H1 (cell line): Measurements from ENCODE around the gene PTPN7. TPM values are rescaled to one million over a fixed set of nuclear protein-coding genes. Genes with fewer than 3 reads are reported as not detected.
A peak's percentile ranks its signal among the peaks of the same experiment; 100 is the strongest.

Experiments
- CTCF ChIA-PET: fragments of 300-600 bp; sonication (Branson Sonifier 250); formaldehyde crosslinking; loops from one replicate; lab custom pipeline; 2021; ENCODE audit not compliant: partially characterized antibody; lab: Charles Lee
- POLR2A ChIA-PET: fragments of 300-600 bp; sonication (Branson Sonifier 250); formaldehyde crosslinking; loops from one replicate; lab custom pipeline; 2021; ENCODE audit warnings: inconsistent platforms; ENCODE audit not compliant: partially characterized antibody; lab: Charles Lee
- DNase-seq, 2 experiments: peaks; one replicate each; pipeline versions ENCODE4 v3.0.0 to v3.0.0-alpha.2; 2010 to 2022; ENCODE audit warnings: low spot score in 2 of 2, low read depth in 1 of 2, mixed read lengths in 1 of 2
- FAIRE-seq: peaks from 2 replicates; lab custom pipeline; 2011; peaks lifted over from hg19 to GRCh38; lab: Jason Lieb, UNC
- H2AFZ ChIP-seq: 2 replicates; pipeline ENCODE4 v1.8.1; 2012; ENCODE audit warnings: low read length, inconsistent platforms
- H2AK5ac ChIP-seq: 2 replicates; pipeline ENCODE4 v1.6.1; 2013; ENCODE audit warnings: low read depth, low read length
- H2BK120ac ChIP-seq: replicated peaks from 2 replicates; pipeline ENCODE3; 2013; ENCODE audit warnings: low read depth, low read length, inconsistent platforms
- H2BK12ac ChIP-seq: 2 replicates; pipeline ENCODE4 v1.6.1; 2013; ENCODE audit warnings: low read depth, low read length
- H2BK15ac ChIP-seq: 2 replicates; pipeline ENCODE4 v1.6.1; 2013; ENCODE audit warnings: low read length
- H2BK20ac ChIP-seq: 2 replicates; pipeline ENCODE4 v1.6.1; 2013; ENCODE audit warnings: low read length
- H2BK5ac ChIP-seq: 2 replicates; pipeline ENCODE4 v1.6.1; 2013; ENCODE audit warnings: low read depth, low read length
- H3K14ac ChIP-seq: 2 replicates; pipeline ENCODE4 v1.6.1; 2013; ENCODE audit warnings: inconsistent platforms; ENCODE audit not compliant: insufficient read length
- H3K18ac ChIP-seq: 2 replicates; pipeline ENCODE4 v1.6.1; 2013; ENCODE audit warnings: low read length; ENCODE audit errors: extremely low read depth
- H3K23ac ChIP-seq: 2 replicates; pipeline ENCODE4 v1.6.1; 2013; ENCODE audit warnings: inconsistent platforms; ENCODE audit not compliant: insufficient read length
- H3K23me2 ChIP-seq: 2 replicates; pipeline ENCODE4 v1.6.1; 2013; ENCODE audit warnings: low read depth, low read length
- H3K27ac ChIP-seq: 2 replicates; pipeline ENCODE4 v1.6.1; 2011; ENCODE audit warnings: low read depth, low read length, inconsistent platforms
- H3K27me3 ChIP-seq, 4 experiments: replicated peaks in 1 of 4; 1 replicate in 1 of 4; 2 replicates in 3 of 4; pipeline versions ENCODE4 v1.6.1 to v1.8.1; 2011 to 2013; ENCODE audit warnings: low read length in 3 of 4, mild to moderate bottlenecking in 3 of 4, inconsistent platforms in 2 of 4, mixed read lengths in 2 of 4, moderate library complexity in 1 of 4; ENCODE audit not compliant: control insufficient read depth in 3 of 4, insufficient read depth in 3 of 4; ENCODE audit errors: extremely low read depth in 1 of 4
- H3K36me3 ChIP-seq, 4 experiments: 2 replicates each; pipeline versions ENCODE4 v1.6.1 to v1.8.1; 2011 to 2013; ENCODE audit warnings: mild to moderate bottlenecking in 4 of 4, low read length in 3 of 4, moderate library complexity in 2 of 4, control low read depth in 1 of 4, inconsistent platforms in 1 of 4; ENCODE audit not compliant: insufficient read depth in 4 of 4, control insufficient read depth in 2 of 4
- H3K4ac ChIP-seq: replicated peaks from 2 replicates; pipeline ENCODE3; 2013; ENCODE audit warnings: low read length, low read depth, mixed read lengths, inconsistent platforms; ENCODE audit not compliant: insufficient read length
- H3K4me1 ChIP-seq, 4 experiments: replicated peaks in 1 of 4; 1 replicate in 1 of 4; 2 replicates in 3 of 4; pipeline versions ENCODE4 v1.6.1 to v1.8.1; 2011 to 2013; ENCODE audit warnings: low read length in 3 of 4, inconsistent platforms in 2 of 4, mixed read lengths in 1 of 4; ENCODE audit not compliant: insufficient read depth in 4 of 4, control insufficient read depth in 3 of 4
- H3K4me2 ChIP-seq, 2 experiments: 2 replicates each; pipeline versions ENCODE4 v1.6.1 to v1.8.1; 2011 to 2013; ENCODE audit warnings: low read depth in 2 of 2, low read length in 2 of 2, control low read depth in 1 of 2, inconsistent platforms in 1 of 2, mild to moderate bottlenecking in 1 of 2; ENCODE audit not compliant: insufficient read depth in 1 of 2
- H3K4me3 ChIP-seq, 4 experiments: fragments of 200-600, 300-600 bp in 1 of 4; sonication (generic), shearing (Covaris generic), sonication (Bioruptor Twin) in 1 of 4; 2 replicates each; pipeline versions ENCODE4 v1.5.1 to v1.8.1; 2011 to 2016; ENCODE audit warnings: low read length in 4 of 4, low read depth in 3 of 4, control low read depth in 2 of 4, inconsistent platforms in 2 of 4, mild to moderate bottlenecking in 2 of 4, mixed read lengths in 1 of 4, moderate library complexity in 1 of 4; ENCODE audit not compliant: insufficient read depth in 2 of 4; ENCODE audit errors: extremely low read depth in 1 of 4
- H3K56ac ChIP-seq: replicated peaks from 2 replicates; pipeline ENCODE3; 2013; ENCODE audit warnings: low read depth, mild to moderate bottlenecking, mixed read lengths, low read length, inconsistent platforms; ENCODE audit not compliant: insufficient read length
- H3K79me1 ChIP-seq: 2 replicates; pipeline ENCODE4 v1.6.1; 2013; ENCODE audit warnings: low read depth, low read length, control low read depth
- H3K79me2 ChIP-seq, 2 experiments: 2 replicates each; pipeline versions ENCODE4 v1.6.1 to v1.8.1; 2012 to 2013; ENCODE audit warnings: low read length in 2 of 2, mild to moderate bottlenecking in 2 of 2, inconsistent platforms in 1 of 2; ENCODE audit not compliant: insufficient read depth in 2 of 2, control insufficient read depth in 1 of 2
- H3K9ac ChIP-seq, 4 experiments: replicated peaks in 1 of 4; 1 replicate in 1 of 4; 2 replicates in 3 of 4; pipeline versions ENCODE4 v1.6.1 to v1.8.1; 2011 to 2013; ENCODE audit warnings: low read depth in 3 of 4, low read length in 3 of 4, control low read depth in 2 of 4, mild to moderate bottlenecking in 2 of 4, moderate library complexity in 2 of 4, inconsistent platforms in 1 of 4; ENCODE audit errors: extremely low read depth in 1 of 4
- H3K9me3 ChIP-seq, 2 experiments: 2 replicates each; pipeline versions ENCODE4 v1.6.1 to v1.8.1; 2012 to 2013; ENCODE audit warnings: mild to moderate bottlenecking in 2 of 2, moderate library complexity in 2 of 2, control low read depth in 1 of 2, inconsistent platforms in 1 of 2, low read depth in 1 of 2, low read length in 1 of 2, mixed read lengths in 1 of 2; ENCODE audit not compliant: insufficient read depth in 2 of 2
- H4K20me1 ChIP-seq, 2 experiments: replicated peaks in 1 of 2; 2 replicates each; pipeline versions ENCODE3 to v1.8.1; 2011 to 2013; ENCODE audit warnings: inconsistent platforms in 2 of 2, low read length in 2 of 2, mild to moderate bottlenecking in 1 of 2; ENCODE audit not compliant: insufficient read depth in 2 of 2, control insufficient read depth in 1 of 2
- H4K5ac ChIP-seq: 2 replicates; pipeline ENCODE4 v1.6.1; 2013; ENCODE audit warnings: low read length, low read depth, mixed read lengths, inconsistent platforms; ENCODE audit not compliant: insufficient read length
- H4K8ac ChIP-seq: 2 replicates; pipeline ENCODE4 v1.8.0; 2013; ENCODE audit warnings: mild to moderate bottlenecking, moderate library complexity, low read length, inconsistent platforms; ENCODE audit not compliant: insufficient read depth; ENCODE audit errors: extremely low read depth
- H4K91ac ChIP-seq: replicated peaks from 2 replicates; pipeline ENCODE3; 2013; ENCODE audit warnings: low read length, mixed read lengths, inconsistent platforms; ENCODE audit not compliant: insufficient read length
- RAD21 ChIP-seq, 2 experiments: IDR thresholded peaks in 1 of 2; conservative IDR thresholded peaks in 1 of 2; 2 replicates each; pipeline ENCODE4 v1.6.1; 2011; ENCODE audit warnings: low read depth in 2 of 2, low read length in 2 of 2, improper control_type of control experiment in 1 of 2, inconsistent platforms in 1 of 2, mild to moderate bottlenecking in 1 of 2, moderate library complexity in 1 of 2
- SIX5 ChIP-seq: IDR thresholded peaks from 2 replicates; pipeline ENCODE4 v1.6.1; 2011; ENCODE audit warnings: mild to moderate bottlenecking, low read depth, low read length
- WGBS, 2 experiments: shearing (Covaris generic) in 1 of 2; methylation state at CpG; one replicate each; pipeline versions ENCODE4 v1.1.6 to v1.1.7; 2013 to 2015; ENCODE audit warnings: low lambda C conversion rate in 2 of 2, mixed read lengths in 2 of 2, inconsistent platforms in 1 of 2, low coverage in 1 of 2, missing lambda C conversion rate in 1 of 2; ENCODE audit not compliant: insufficient replicate concordance in 2 of 2, insufficient coverage in 1 of 2, insufficient read length in 1 of 2; ENCODE audit errors: extremely low coverage in 1 of 2, missing lambda C conversion rate in 1 of 2; 5-methylcytosine and 5-hydroxymethylcytosine counted together
- polyA plus RNA-seq, 7 experiments: library from polyadenylated mRNA; depleted of rRNA in 3 of 7; stranded (reverse) in 5 of 7; unstranded in 2 of 7; fragments of >200 nt in 5 of 7; fragments of 200-250 nt in 2 of 7; gene quantifications; 1 replicate in 5 of 7; 2 replicates in 1 of 7; 4 replicates in 1 of 7; pipeline versions ENCODE4 v1.2.1 to v1.2.3, GENCODE V29; 2011 to 2013; ENCODE audit warnings: missing spikeins in 2 of 7, mixed read lengths in 2 of 7
- total RNA-seq: library from RNA; stranded (reverse); fragmentation: NEBNext Ultra II Directional; extraction: Animal tissue kit (Norgen Biotek cat#: 25700); gene quantifications from 2 replicates; pipeline ENCODE4 v1.2.1, GENCODE V29; 2021
- TF ChIP-seq, protein P1 (sequence below), 3 experiments: IDR thresholded peaks; 1 replicate in 2 of 3; 2 replicates in 1 of 3; pipeline versions ENCODE4 v1.5.1 to v1.6.1; 2011; ENCODE audit warnings: low read length in 3 of 3, mild to moderate bottlenecking in 3 of 3, inconsistent platforms in 2 of 3, low read depth in 1 of 3, moderate library complexity in 1 of 3; ENCODE audit not compliant: insufficient read depth in 1 of 3; ENCODE audit errors: control extremely low read depth in 1 of 3

The PTPN7 gene
- total and polyA plus RNA-seq, 2 of the 8 experiments (the other 6 are each of a cell fraction or from before 2014, with no cell fraction given): 0.20 TPM; not detected in 1

GRCh38 chr1:202189001-202189790 lies 28.8 kb upstream of the PTPN7 start:
- Histone ChIP-seq H2BK15ac (no peak overlapping the region), H3K4ac (no peak overlapping the region), H2BK20ac (no peak overlapping the region), H3K18ac (no peak overlapping the region), H3K27me3 (peaks cover 10 to 14% (median 12%) of the 10 kb centered on the region in 4 experiments; a peak in 6 of 7 replicates), H3K9ac (no peak overlapping the region), H3K27ac (no peak overlapping the region), H3K4me3 (no peak overlapping the region), H3K56ac (no peak overlapping the region), H3K4me1 (peaks cover 0 to 14% (median 6%) of the 10 kb centered on the region in 4 experiments; a peak in 5 of 7 replicates), H4K20me1 (no peaks in the 10 kb centered on the region), H4K8ac (no peak overlapping the region), H4K91ac (no peak overlapping the region), H2AK5ac (no peak overlapping the region), H3K23ac (no peak overlapping the region), H3K36me3 (no peaks in the 10 kb centered on the region), H2BK12ac (0 out of 2 replicates have a peak overlapping the region, but pooled peaks have one; percentile 50), H3K79me1 (no peaks in the 10 kb centered on the region), H3K23me2 (peaks cover 5% of the 10 kb centered on the region; the same call in 1 of the 2 replicates), H3K9me3 (no peaks in the 10 kb centered on the region), H3K79me2 (no peaks in the 10 kb centered on the region), H3K14ac (no peak overlapping the region), H4K5ac (no peak overlapping the region), H2AFZ (0 out of 2 replicates have a peak overlapping the region, but pooled peaks have one; percentile 26), H3K4me2 (no peak overlapping the region), H2BK120ac (no peak overlapping the region), H2BK5ac (no peak overlapping the region)
- CTCF ChIA-PET: interaction anchor here (0.5 to 8.2 kb wide), 53 partner anchors 9 to 1909 kb away, joined by 3 to 107 read pairs (median 4); partner anchors contain the start of genes PPP1R12B and UBE2T
- DNase-seq (peak in 1 of 2 experiments; percentile 96), FAIRE-seq (no peak)
- POLR2A ChIA-PET: interaction anchor here (0.8 kb wide), 1 partner anchor 21 kb away, joined by 3 read pairs; no protein-coding TSS in a partner anchor
- 62% methylated on average over 15 of the region's 20 CpGs; no CpG with 5 or more reads in 1 of the 2 experiments for WGBS, 2 experiments
- TF ChIP-seq, protein P1, sequence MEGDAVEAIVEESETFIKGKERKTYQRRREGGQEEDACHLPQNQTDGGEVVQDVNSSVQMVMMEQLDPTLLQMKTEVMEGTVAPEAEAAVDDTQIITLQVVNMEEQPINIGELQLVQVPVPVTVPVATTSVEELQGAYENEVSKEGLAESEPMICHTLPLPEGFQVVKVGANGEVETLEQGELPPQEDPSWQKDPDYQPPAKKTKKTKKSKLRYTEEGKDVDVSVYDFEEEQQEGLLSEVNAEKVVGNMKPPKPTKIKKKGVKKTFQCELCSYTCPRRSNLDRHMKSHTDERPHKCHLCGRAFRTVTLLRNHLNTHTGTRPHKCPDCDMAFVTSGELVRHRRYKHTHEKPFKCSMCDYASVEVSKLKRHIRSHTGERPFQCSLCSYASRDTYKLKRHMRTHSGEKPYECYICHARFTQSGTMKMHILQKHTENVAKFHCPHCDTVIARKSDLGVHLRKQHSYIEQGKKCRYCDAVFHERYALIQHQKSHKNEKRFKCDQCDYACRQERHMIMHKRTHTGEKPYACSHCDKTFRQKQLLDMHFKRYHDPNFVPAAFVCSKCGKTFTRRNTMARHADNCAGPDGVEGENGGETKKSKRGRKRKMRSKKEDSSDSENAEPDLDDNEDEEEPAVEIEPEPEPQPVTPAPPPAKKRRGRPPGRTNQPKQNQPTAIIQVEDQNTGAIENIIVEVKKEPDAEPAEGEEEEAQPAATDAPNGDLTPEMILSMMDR (IDR thresholded peaks at IDR 0.05; ENCODE audit: control extremely low read depth in 1 of 3, insufficient read depth in 1 of 3, low read depth in 1 of 3, low read length in 3 of 3): peak; percentile 65 to 84 (median 80)
- TF ChIP-seq SIX5 (no peak), RAD21 (IDR thresholded peaks at IDR 0.05 in 1 of 2, conservative IDR thresholded peaks at IDR 0.05 in 1 of 2; ENCODE audit: low read depth in 2 of 2, low read length in 2 of 2) (peak; percentile 55 to 60)
